Measurements from ENCODE around the gene MX1.

MX1 gene

DNA sequence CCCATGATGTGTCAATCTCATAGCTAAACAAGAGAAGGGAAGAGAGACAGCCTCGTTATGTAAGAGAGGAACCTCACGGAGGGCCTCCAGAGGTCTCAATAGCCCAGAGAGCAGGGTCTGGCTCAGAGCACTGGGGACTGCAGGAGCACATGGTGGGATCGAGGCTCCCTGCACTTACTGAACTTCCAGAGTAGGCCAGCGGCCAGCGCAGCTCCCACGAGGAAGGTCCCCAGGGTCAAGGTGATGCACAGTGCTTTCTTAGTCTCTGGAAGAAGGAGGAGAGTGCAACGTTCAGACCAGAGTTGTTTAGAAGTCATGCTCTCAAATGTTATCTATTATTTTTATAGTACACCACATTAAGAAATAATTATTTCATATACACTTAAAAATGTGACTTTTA is 63.3 kb downstream of the MX1 start:
- Histone ChIP-seq H3K9ac (ENCODE audit: low read depth, low read length) (no peak overlapping the region), H3K9me3 (ENCODE audit: control insufficient read depth, insufficient read depth, low read length) (no peaks in the 10 kb centered on the region), H3K4me1 (ENCODE audit: insufficient read depth, low read length) (no peaks in the 10 kb centered on the region), H3K36me3 (ENCODE audit: insufficient read depth, low read length) (no peaks in the 10 kb centered on the region)

DNA sequence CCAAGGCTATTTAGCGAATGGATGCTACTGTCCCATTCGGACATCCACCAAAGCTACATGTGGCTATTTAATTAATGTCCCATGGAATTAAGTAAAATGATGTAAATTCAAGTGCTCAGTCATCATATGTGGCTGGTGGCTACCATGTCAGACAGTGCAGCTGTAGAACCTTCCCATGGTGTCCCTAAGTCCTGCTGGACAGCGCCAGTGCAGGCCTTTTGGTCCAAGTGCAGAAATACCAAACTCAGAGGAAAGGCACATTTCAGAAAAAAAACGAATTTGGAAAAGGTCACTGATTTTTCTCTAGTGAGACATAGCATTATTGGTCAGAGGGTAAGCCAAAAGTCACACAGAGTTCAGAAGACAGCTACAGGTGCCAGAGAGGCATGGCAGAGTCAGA is 64.3 kb downstream of the MX1 start:
- H3K4me1 ChIP-seq (ENCODE audit: insufficient read depth, low read length), result no peaks in the 10 kb centered on the region
- H3K9ac ChIP-seq (ENCODE audit: low read depth, low read length), result no peak overlapping the region
- H3K9me3 ChIP-seq (ENCODE audit: control insufficient read depth, insufficient read depth, low read length), result no peaks in the 10 kb centered on the region
- H3K36me3 ChIP-seq (ENCODE audit: insufficient read depth, low read length), result no peaks in the 10 kb centered on the region

DNA sequence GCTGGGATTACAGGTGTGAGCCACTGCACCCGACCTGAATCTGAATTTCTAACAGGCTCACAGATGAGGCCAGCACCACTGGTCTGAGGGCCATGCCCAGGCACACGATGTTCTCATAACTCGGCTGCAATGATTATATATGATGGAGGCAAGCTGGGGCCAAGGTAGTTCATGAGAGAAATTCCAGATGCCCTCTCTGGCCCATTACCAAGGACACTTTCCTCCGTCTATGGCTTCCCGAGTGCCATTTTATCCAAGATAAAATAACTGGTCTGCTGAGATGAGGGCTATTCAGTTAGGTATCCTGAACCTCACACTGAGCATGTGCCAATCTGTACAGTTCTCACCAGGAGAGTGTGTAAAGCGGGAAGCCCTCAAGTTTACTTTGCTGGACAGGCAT is 65.4 kb downstream of the MX1 start:
- Histone ChIP-seq H3K9me3 (ENCODE audit: control insufficient read depth, insufficient read depth, low read length) (no peaks in the 10 kb centered on the region), H3K36me3 (ENCODE audit: insufficient read depth, low read length) (no peaks in the 10 kb centered on the region), H3K4me1 (ENCODE audit: insufficient read depth, low read length) (no peaks in the 10 kb centered on the region), H3K9ac (ENCODE audit: low read depth, low read length) (no peak overlapping the region)

DNA sequence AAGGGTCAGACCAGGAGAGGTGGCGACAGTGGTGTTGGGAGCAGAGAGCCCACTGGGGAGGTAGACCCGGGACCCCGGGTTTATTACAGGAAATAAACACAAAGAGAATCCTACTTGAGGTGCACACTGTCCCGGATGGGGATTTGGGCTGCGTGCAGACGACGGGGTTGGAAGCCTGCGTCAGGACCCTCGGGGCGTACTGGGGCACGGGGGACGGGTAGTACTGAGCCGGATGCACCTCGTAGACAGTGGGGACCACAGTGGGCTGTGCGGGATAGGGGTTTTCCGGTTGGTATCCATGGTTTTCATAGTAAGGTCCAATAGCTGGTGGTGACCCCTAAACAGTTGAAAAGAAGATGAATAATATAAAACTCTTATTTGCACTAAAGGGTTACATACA is 68.2 kb downstream of the MX1 start:
- H3K9me3 ChIP-seq (ENCODE audit: control insufficient read depth, insufficient read depth, low read length), result no peaks in the 10 kb centered on the region
- H3K36me3 ChIP-seq (ENCODE audit: insufficient read depth, low read length), result no peaks in the 10 kb centered on the region
- H3K9ac ChIP-seq (ENCODE audit: low read depth, low read length), result no peak overlapping the region
- H3K4me1 ChIP-seq (ENCODE audit: insufficient read depth, low read length), result no peaks in the 10 kb centered on the region

DNA sequence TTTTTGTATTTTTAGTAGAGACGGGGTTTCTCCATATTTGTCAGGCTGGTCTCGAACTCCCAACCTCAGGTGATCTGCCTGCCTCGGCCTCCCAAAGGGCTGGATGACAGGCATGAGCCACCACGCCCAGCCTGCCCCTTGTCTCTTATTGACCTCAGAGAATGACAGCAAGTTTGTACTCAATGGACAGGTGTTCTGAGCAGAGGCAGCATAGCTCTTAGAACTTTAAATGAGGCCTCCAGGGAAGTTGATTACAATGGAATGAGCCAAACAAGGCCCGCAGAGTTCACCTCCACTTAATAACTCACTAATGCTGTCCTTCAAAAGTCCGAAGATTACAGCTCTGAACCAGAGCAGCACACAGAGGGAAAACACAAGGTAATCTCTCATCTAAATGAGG is 71.0 kb downstream of the MX1 start:
- Histone ChIP-seq H3K4me1 (ENCODE audit: insufficient read depth, low read length) (no peaks in the 10 kb centered on the region), H3K36me3 (ENCODE audit: insufficient read depth, low read length) (no peaks in the 10 kb centered on the region), H3K9me3 (ENCODE audit: control insufficient read depth, insufficient read depth, low read length) (no peaks in the 10 kb centered on the region), H3K9ac (ENCODE audit: low read depth, low read length) (no peak overlapping the region)

DNA sequence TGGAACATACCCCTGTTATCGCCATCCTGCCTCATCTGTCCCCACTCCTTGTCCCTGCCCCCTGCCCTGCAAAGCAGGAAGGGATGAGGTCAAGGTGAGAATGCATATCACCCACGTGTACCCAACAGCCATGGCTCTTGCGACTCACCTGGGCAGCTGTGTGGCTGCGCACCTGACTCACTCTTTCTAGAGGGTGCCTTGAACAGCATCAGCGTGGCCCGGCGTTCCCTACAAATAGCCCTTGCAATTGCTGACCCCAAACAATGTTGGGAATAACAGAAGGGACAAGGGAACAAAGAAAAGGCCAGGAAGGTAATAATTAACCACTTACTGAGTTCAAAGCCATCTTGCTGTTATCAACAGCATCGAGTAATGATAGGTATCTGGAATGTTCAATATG is 71.7 kb downstream of the MX1 start:
- Histone ChIP-seq H3K4me1 (ENCODE audit: insufficient read depth, low read length) (no peaks in the 10 kb centered on the region), H3K9ac (ENCODE audit: low read depth, low read length) (no peak overlapping the region), H3K9me3 (ENCODE audit: control insufficient read depth, insufficient read depth, low read length) (no peaks in the 10 kb centered on the region), H3K36me3 (ENCODE audit: insufficient read depth, low read length) (no peaks in the 10 kb centered on the region)

DNA sequence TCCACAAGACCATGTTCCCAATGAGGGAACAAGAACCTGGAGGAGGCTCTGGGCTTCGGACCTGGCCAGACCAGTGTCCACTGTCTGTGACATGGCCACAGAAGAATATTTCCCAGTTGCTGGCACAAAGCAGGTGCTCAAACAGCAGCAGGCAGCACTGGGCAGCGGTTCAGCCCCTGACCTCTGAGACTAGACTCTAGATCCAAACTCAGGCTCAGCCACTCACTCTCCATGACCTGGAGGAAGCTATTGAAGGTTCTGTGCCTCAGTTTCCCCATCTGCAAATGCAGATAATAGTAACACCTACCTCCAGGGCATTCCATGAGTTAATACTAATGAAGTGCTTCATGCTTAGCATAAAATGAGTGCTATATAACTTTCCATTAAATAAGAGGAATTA is 73.9 kb downstream of the MX1 start:
- Histone ChIP-seq H3K36me3 (ENCODE audit: insufficient read depth, low read length) (no peaks in the 10 kb centered on the region), H3K9ac (ENCODE audit: low read depth, low read length) (no peak overlapping the region), H3K4me1 (ENCODE audit: insufficient read depth, low read length) (no peaks in the 10 kb centered on the region), H3K9me3 (ENCODE audit: control insufficient read depth, insufficient read depth, low read length) (no peaks in the 10 kb centered on the region)

DNA sequence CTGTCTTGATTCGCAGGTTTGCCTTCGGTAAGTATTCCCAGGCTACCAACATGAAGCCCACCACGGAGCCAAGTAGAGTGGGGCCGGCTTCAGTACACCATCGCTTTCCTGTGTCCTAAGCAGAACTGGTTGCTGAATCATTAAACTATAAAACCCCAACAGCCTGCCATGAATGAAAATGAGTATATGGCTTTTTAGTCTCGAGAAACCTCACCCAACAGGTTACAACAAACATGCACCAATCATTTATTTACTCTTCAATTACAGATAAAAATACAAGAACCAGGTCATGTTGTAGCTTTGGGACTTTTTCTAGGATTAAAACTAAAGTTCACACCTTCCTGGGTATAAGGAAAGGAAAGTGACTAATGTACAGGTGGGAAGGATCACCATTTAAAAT is 74.3 kb downstream of the MX1 start:
- Histone ChIP-seq H3K9ac (ENCODE audit: low read depth, low read length) (no peak overlapping the region), H3K4me1 (ENCODE audit: insufficient read depth, low read length) (no peaks in the 10 kb centered on the region), H3K36me3 (ENCODE audit: insufficient read depth, low read length) (no peaks in the 10 kb centered on the region), H3K9me3 (ENCODE audit: control insufficient read depth, insufficient read depth, low read length) (no peaks in the 10 kb centered on the region)

DNA sequence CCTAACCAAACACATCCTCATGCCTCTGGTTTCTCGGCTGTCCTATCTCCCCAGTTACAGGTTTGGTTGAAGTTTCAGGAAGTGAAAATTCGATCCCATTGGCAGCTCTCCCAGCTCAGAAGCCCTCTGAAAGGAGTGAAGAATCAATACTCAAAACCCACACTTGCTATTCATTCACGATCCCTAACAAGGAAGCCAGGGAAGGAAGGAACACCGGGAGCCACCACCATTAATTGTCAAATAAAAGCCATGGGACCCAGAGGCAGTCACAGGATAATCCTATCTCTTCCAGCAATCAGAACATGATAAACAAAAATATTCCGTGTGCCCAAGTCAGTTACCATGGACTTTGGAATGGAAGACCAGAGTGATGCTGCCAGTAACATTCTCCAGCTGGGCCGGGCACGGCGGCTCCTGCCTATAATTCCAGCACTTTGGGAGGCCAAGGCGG is 74.9 kb downstream of the MX1 start:
- no peaks in the 10 kb centered on the region for H3K36me3 ChIP-seq (ENCODE audit: insufficient read depth, low read length)
- no peaks in the 10 kb centered on the region for H3K9me3 ChIP-seq (ENCODE audit: control insufficient read depth, insufficient read depth, low read length)
- no peaks in the 10 kb centered on the region for H3K4me1 ChIP-seq (ENCODE audit: insufficient read depth, low read length)
- H3K9ac ChIP-seq (ENCODE audit: low read depth, low read length), result no peak overlapping the region

DNA sequence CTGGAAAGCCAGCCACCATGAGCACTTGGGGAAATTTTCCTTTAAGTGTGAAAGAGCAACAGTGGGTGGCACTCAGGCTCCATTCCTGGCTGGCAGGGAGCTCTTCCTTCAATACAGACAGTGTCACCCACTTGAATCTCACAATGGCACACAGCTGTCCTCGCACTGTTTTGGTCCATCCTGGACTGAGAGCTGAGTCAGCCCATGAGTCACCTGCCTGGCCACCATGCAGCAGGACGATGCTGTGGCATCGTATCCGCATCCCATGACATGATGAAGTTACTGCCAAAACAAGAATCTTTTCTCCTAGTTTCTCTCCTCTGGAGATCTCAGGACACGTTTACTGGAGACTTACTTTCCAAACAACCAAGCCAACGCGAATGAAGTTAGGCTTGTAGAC is 75.9 kb downstream of the MX1 start:
- H3K9ac ChIP-seq (ENCODE audit: low read depth, low read length), result no peak overlapping the region
- H3K4me1 ChIP-seq (ENCODE audit: insufficient read depth, low read length), result no peaks in the 10 kb centered on the region
- no peaks in the 10 kb centered on the region for H3K36me3 ChIP-seq (ENCODE audit: insufficient read depth, low read length)
- H3K9me3 ChIP-seq (ENCODE audit: control insufficient read depth, insufficient read depth, low read length), result no peaks in the 10 kb centered on the region

DNA sequence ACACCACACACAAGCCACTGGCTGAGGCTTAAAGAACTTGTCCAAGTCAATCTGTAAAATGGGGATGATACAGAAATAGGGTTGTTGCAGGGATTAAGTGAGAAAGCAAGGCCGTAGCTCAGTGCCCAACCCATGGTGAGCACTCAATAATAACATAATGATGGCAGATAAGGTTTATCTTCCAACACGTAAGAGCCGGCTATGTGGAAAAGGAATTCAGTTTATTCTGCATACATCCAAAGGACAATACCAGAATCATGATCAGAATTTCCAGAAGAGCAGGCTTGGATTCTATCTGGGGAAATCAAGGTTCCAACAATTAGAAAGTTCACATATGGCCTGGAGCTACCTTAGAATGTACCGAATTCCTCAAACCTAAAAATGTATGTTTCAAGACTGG is 77.3 kb downstream of the MX1 start:
- Histone ChIP-seq H3K9ac (ENCODE audit: low read depth, low read length) (no peak overlapping the region), H3K4me1 (ENCODE audit: insufficient read depth, low read length) (no peaks in the 10 kb centered on the region), H3K9me3 (ENCODE audit: control insufficient read depth, insufficient read depth, low read length) (no peaks in the 10 kb centered on the region), H3K36me3 (ENCODE audit: insufficient read depth, low read length) (no peaks in the 10 kb centered on the region)

DNA sequence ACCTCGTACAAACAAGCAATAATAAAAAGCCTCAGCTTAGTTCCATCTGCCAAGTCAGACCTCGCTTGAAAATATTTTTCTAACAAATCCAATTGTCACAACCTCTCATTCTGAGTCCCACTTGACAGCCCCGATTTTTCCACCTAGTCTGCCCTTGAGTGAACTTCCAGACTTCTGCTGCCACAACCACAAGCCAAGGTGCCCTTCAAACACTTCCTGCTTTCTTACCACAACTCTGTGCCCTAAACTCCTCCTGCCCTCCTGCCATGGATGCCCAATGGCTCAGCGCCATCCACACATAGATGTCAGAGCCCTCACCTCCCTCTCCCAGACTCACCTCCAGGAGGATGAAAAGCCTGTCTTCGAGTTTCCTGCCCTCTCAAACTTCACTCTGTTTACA is 78.0 kb downstream of the MX1 start:
- Histone ChIP-seq H3K4me1 (ENCODE audit: insufficient read depth, low read length) (no peaks in the 10 kb centered on the region), H3K9me3 (ENCODE audit: control insufficient read depth, insufficient read depth, low read length) (no peaks in the 10 kb centered on the region), H3K9ac (ENCODE audit: low read depth, low read length) (no peak overlapping the region), H3K36me3 (ENCODE audit: insufficient read depth, low read length) (no peaks in the 10 kb centered on the region)

DNA sequence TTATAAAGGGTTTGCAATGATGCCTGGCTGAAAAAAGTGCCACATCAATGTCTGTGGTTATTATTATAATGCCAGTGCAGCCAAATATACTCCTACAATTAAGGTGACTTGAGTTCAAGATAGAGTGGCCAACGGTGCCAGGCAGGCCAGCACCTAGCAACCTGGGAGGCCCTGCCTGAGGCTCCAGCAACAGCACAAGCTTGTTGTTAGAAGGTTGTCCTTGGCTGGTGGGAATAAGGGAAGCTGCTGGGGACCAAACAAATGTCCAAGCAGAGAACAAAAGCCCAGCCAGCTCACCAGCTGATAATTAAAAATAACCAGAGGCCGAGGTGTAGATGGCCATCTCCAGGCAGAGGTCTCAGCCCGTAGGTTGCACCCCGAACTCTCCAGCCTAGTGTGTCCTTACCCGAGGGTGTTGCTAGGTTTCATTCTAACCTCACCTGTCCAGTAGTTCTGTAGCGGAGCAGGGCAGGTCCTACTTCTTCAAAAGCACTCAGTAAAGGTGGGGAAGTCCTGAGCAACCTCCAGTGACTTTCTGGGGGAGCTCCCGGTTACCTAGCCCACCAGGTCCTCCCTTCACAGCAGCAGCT is 80.1 kb downstream of the MX1 start:
- Histone ChIP-seq H3K4me1 (ENCODE audit: insufficient read depth, low read length) (0 out of 2 replicates have a peak, but pooled peaks cover 4% of the 10 kb centered on the region), H3K9me3 (ENCODE audit: control insufficient read depth, insufficient read depth, low read length) (no peaks in the 10 kb centered on the region), H3K36me3 (ENCODE audit: insufficient read depth, low read length) (no peaks in the 10 kb centered on the region), H3K9ac (ENCODE audit: low read depth, low read length) (peak overlapping the region; percentile 57; the same call in 1 of the 2 replicates)

DNA sequence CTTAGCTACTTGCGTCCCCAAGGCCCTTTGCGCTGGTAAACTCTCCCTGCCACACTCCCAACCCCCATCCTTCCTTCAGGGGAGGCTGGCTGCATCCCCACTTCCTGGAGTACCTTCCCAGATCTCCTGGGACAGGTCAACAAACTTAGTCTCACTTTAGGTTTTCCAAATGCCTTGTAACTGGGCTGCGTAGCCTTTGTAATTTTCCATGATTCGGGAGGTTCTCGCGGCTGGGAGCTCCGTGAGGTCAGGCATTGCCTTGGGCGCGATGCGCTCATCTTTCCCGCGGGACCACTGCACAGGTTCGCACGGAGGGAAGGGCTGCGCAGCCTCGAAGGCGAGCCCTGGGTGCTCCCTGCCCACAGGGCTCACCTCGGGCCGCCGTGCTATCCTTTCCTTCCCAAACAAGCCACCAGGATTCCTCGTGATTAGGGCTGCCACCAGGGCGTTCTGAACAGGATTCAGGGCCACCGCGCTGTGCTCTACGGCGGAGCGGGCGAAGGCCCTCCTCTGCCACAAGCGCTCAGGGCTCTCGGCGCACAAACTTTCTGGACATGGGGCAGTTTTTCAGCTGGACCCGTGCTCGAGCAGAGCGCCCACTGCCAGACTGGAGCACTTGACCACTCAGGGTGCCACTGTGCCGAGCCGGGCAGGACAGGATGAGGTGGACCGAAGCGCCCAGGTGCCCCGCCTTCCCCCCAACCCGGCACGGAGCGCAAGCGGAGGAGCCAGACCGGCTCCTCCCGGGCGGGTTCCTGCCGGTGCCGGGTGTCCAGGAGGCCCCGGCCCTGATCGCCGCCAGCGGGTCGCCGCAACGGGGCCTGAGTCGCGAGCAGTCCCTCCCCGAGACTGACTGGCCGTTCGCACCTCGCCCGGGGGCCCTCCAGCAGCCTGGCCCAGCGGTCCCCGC is 80.8 kb downstream of the MX1 start:
- Histone ChIP-seq H3K4me1 (ENCODE audit: insufficient read depth, low read length) (0 out of 2 replicates have a peak, but pooled peaks cover 4% of the 10 kb centered on the region), H3K9me3 (ENCODE audit: control insufficient read depth, insufficient read depth, low read length) (no peaks in the 10 kb centered on the region), H3K36me3 (ENCODE audit: insufficient read depth, low read length) (no peaks in the 10 kb centered on the region), H3K9ac (ENCODE audit: low read depth, low read length) (peak overlapping the region; percentile 57)

All from ES-I3 (cell line).